ENCODE results near the gene PDPK1.
"Not testable (repeated sequence)": the region's sequence is repeated elsewhere in the genome, so short reads cannot be mapped to it uniquely, and the experiment has no call there.

The PDPK1 gene

GRCh38 chr16:2587891-2588565, 50.2 kb downstream of the PDPK1 start:
- no peak for DNase-seq (ENCODE audit: low read depth)

GRCh38 chr16:2591476-2592240, 53.8 kb downstream of the PDPK1 start:
- DNase-seq (ENCODE audit: low read depth), result no peak

GRCh38 chr16:2592786-2593185, 55.0 kb downstream of the PDPK1 start:
- DNase-seq (ENCODE audit: low read depth), result no peak

GRCh38 chr16:2595393-2596205, 57.8 kb downstream of the PDPK1 start:
- no peak for DNase-seq (ENCODE audit: low read depth)

- DNase-seq (ENCODE audit: low read depth), result no peak
These were observed 59.1 kb downstream of the PDPK1 start for GRCh38 chr16:2596747-2597559.

- DNase-seq (ENCODE audit: low read depth), result no peak
These were observed 59.7 kb downstream of the PDPK1 start for GRCh38 chr16:2597560-2597902.

- DNase-seq (ENCODE audit: low read depth), result no peak
These were observed 60.4 kb downstream of the PDPK1 start for GRCh38 chr16:2598133-2598641.

GRCh38 chr16:2598723-2599122, 60.9 kb downstream of the PDPK1 start:
- no peak for DNase-seq (ENCODE audit: low read depth)

GRCh38 chr16:2599165-2599564, 61.3 kb downstream of the PDPK1 start:
- not testable (repeated sequence) for DNase-seq (ENCODE audit: low read depth)

GRCh38 chr16:2599785-2600184, 62.0 kb downstream of the PDPK1 start:
- not testable (repeated sequence) for DNase-seq (ENCODE audit: low read depth)

- DNase-seq (ENCODE audit: low read depth), result not testable (repeated sequence)
These were observed 63.6 kb downstream of the PDPK1 start for GRCh38 chr16:2601301-2602025.

GRCh38 chr16:2602175-2602574, 64.4 kb downstream of the PDPK1 start:
- not testable (repeated sequence) for DNase-seq (ENCODE audit: low read depth)

- peak; percentile 96 for DNase-seq (ENCODE audit: low read depth)
These were observed 65.6 kb downstream of the PDPK1 start for GRCh38 chr16:2603165-2604015.

- DNase-seq (ENCODE audit: low read depth), result not testable (repeated sequence)
These were observed 66.2 kb downstream of the PDPK1 start for GRCh38 chr16:2604016-2604369.

- DNase-seq (ENCODE audit: low read depth), result not testable (repeated sequence)
These were observed 69.0 kb downstream of the PDPK1 start for GRCh38 chr16:2606820-2607219.

- DNase-seq (ENCODE audit: low read depth), result not testable (repeated sequence)
These were observed 71.5 kb downstream of the PDPK1 start for GRCh38 chr16:2609345-2609744.

GRCh38 chr16:2609827-2610470, 72.1 kb downstream of the PDPK1 start:
- no peak for DNase-seq (ENCODE audit: low read depth)

GRCh38 chr16:2610781-2611498, 73.1 kb downstream of the PDPK1 start:
- DNase-seq (ENCODE audit: low read depth), result no peak

GRCh38 chr16:2611499-2611862, 73.7 kb downstream of the PDPK1 start:
- no peak for DNase-seq (ENCODE audit: low read depth)

Measured in stromal cell of bone marrow (primary cell).